ENCODE results near the gene SAYSD1. TPM values are rescaled to one million over a fixed set of nuclear protein-coding genes. Genes with fewer than 3 reads are reported as not detected.

Gene SAYSD1
- total and polyA plus RNA-seq, 9 of the 15 experiments (the other 6 are each of a cell fraction or from before 2014, with no cell fraction given), result 3.5 to 19.1 (median 12.4) TPM

- FAIRE-seq, result no peak
Observed at GRCh38 chr6:39128832-39129231, 13.8 kb upstream of the SAYSD1 start.

More at GRCh38 chr6:39128832-39129231, 13.8 kb upstream of the SAYSD1 start:
- Histone ChIP-seq H2AFZ (ENCODE audit: low read depth, low read length) (no peak overlapping the region), H3K27ac (ENCODE audit: extremely low read depth, low read depth, low read length) (no peak overlapping the region), H3K4me3 (no peak overlapping the region), H3K4me1 (replicated peaks in 1 of 2; ENCODE audit: control insufficient read depth in 2 of 2, insufficient read depth in 2 of 2, low read length in 2 of 2) (no peaks in the 10 kb centered on the region), H4K20me1 (replicated peaks; ENCODE audit: control insufficient read depth, insufficient read depth, low read length) (no peaks in the 10 kb centered on the region), H3K9me3 (replicated peaks; ENCODE audit: control insufficient read depth, insufficient read depth, low read depth, low read length) (no peaks in the 10 kb centered on the region), H3K36me3 (ENCODE audit: control insufficient read depth, insufficient read depth, low read length) (no peaks in the 10 kb centered on the region), H3K4me2 (ENCODE audit: insufficient read depth, low read length) (no peak overlapping the region), H3K9me1 (ENCODE audit: control insufficient read depth, insufficient read depth, low read length) (no peaks in the 10 kb centered on the region), H3K9ac (ENCODE audit: insufficient read depth in 1 of 2, low read depth in 2 of 2, low read length in 2 of 2) (no peak overlapping the region), H3K27me3 (ENCODE audit: control insufficient read depth in 2 of 2, insufficient read depth in 2 of 2, low read length in 2 of 2) (peaks cover 5 to 7% of the 10 kb centered on the region in 2 experiments; a peak in 4 of 5 replicates), H3K79me2 (ENCODE audit: control insufficient read depth, insufficient read depth, low read length) (no peaks in the 10 kb centered on the region)
- DNase-seq (ENCODE audit: extremely low read depth in 1 of 4, low spot score in 3 of 4) (no peak), ATAC-seq (no peak)
- TF ChIP-seq ZNF324 (CRISPR knock-in tag; IDR thresholded peaks at IDR 0.05) (no peak), ZNF143 (CRISPR knock-in tag; IDR thresholded peaks at IDR 0.05) (no peak), HLTF (IDR thresholded peaks at IDR 0.05) (no peak), POLR2A (conservative IDR thresholded peaks at IDR 0.05) (no peak), TAF15 (IDR thresholded peaks at IDR 0.05; ENCODE audit: low read depth, low read length) (no peak), BRF2 (IDR thresholded peaks at IDR 0.05; ENCODE audit: borderline replicate concordance, insufficient read depth, insufficient read length) (no peak), U2AF1 (optimal IDR thresholded peaks at IDR 0.05; ENCODE audit: low read depth, low read length) (no peak), HCFC1 (IDR thresholded peaks at IDR 0.05; ENCODE audit: low read depth, low read length) (no peak), MCM7 (IDR thresholded peaks at IDR 0.05) (no peak), ESRRA (IDR thresholded peaks at IDR 0.05; ENCODE audit: borderline replicate concordance, low read depth) (no peak), SMARCA5 (IDR thresholded peaks at IDR 0.05) (no peak), DACH1 (IDR thresholded peaks at IDR 0.05; ENCODE audit: partially characterized antibody) (no peak), BMI1 (IDR thresholded peaks at IDR 0.05; ENCODE audit: low read length) (no peak), FOXK2 (conservative IDR thresholded peaks at IDR 0.05 in 1 of 2, IDR thresholded peaks at IDR 0.05 in 1 of 2; ENCODE audit: low read depth in 2 of 2) (no peak), DLX4 (CRISPR knock-in tag; IDR thresholded peaks at IDR 0.05) (no peak), ETV1 (tag; conservative IDR thresholded peaks at IDR 0.05; ENCODE audit: low read depth) (no peak), TBP (optimal IDR thresholded peaks at IDR 0.05; ENCODE audit: low read depth, low read length) (no peak)
- TF ChIP-seq, protein P1, sequence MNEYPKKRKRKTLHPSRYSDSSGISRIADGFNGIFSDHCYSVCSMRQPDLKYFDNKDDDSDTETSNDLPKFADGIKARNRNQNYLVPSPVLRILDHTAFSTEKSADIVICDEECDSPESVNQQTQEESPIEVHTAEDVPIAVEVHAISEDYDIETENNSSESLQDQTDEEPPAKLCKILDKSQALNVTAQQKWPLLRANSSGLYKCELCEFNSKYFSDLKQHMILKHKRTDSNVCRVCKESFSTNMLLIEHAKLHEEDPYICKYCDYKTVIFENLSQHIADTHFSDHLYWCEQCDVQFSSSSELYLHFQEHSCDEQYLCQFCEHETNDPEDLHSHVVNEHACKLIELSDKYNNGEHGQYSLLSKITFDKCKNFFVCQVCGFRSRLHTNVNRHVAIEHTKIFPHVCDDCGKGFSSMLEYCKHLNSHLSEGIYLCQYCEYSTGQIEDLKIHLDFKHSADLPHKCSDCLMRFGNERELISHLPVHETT (CRISPR knock-in tag; conservative IDR thresholded peaks at IDR 0.05 in 1 of 2, IDR thresholded peaks at IDR 0.05 in 1 of 2), result no peak
- TF ChIP-seq, protein P2, sequence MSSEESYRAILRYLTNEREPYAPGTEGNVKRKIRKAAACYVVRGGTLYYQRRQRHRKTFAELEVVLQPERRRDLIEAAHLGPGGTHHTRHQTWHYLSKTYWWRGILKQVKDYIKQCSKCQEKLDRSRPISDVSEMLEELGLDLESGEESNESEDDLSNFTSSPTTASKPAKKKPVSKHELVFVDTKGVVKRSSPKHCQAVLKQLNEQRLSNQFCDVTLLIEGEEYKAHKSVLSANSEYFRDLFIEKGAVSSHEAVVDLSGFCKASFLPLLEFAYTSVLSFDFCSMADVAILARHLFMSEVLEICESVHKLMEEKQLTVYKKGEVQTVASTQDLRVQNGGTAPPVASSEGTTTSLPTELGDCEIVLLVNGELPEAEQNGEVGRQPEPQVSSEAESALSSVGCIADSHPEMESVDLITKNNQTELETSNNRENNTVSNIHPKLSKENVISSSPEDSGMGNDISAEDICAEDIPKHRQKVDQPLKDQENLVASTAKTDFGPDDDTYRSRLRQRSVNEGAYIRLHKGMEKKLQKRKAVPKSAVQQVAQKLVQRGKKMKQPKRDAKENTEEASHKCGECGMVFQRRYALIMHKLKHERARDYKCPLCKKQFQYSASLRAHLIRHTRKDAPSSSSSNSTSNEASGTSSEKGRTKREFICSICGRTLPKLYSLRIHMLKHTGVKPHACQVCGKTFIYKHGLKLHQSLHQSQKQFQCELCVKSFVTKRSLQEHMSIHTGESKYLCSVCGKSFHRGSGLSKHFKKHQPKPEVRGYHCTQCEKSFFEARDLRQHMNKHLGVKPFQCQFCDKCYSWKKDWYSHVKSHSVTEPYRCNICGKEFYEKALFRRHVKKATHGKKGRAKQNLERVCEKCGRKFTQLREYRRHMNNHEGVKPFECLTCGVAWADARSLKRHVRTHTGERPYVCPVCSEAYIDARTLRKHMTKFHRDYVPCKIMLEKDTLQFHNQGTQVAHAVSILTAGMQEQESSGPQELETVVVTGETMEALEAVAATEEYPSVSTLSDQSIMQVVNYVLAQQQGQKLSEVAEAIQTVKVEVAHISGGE (CRISPR knock-in tag; IDR thresholded peaks at IDR 0.05), result no peak
- POLR2A ChIA-PET, result interaction anchor here (1.0 to 1.3 kb wide), 2 partner anchors 14 to 23 kb away, joined by 3 to 4 read pairs; partner anchors contain the start of gene SAYSD1
- CTCF ChIA-PET (ENCODE audit: low intra/inter-chr PET ratio), result no interaction called here
- no TSS peak for BruUV-seq (replicated peaks)
- in situ Hi-C loops (cut with MboI), result no loop called here
- intact Hi-C loops (cut with micrococcal nuclease), result no loop called here
